ENCODE results near the gene HMGXB3.

Gene HMGXB3

DNA sequence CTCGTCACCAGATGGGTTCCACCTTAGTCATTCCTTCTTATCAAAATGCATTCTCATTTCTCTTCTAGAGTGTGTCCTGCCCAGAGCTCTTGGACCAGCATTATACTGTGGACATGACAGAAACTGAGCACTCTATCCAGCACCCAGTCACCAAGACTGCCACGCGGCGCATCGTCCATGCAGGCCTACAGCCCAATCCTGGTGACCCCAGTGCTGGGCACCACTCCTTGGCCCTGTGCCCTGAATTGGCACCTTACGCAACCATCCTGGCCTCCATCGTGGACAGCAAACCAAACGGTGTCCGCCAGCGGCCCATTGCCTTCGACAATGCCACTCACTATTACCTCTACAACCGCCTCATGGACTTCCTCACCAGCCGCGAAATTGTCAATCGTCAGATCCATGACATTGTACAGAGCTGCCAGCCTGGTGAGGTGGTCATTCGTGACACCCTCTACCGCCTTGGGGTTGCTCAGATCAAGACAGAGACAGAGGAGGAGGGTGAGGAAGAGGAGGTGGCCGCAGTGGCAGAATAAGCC is 51.2 kb downstream of the HMGXB3 start:
- H3K4me1 Mint-ChIP-seq, result peaks cover 25% of the 10 kb centered on the region
- H3K36me3 Mint-ChIP-seq, result peaks cover 88% of the 10 kb centered on the region
- no peaks in the 10 kb centered on the region for H3K9me3 Mint-ChIP-seq
- ATAC-seq, result no peak
- no peak overlapping the region for H3K27ac Mint-ChIP-seq
- no peak for DNase-seq (ENCODE audit: low spot score in 2 of 2)
- H3K4me3 Mint-ChIP-seq, result no peak overlapping the region

DNA sequence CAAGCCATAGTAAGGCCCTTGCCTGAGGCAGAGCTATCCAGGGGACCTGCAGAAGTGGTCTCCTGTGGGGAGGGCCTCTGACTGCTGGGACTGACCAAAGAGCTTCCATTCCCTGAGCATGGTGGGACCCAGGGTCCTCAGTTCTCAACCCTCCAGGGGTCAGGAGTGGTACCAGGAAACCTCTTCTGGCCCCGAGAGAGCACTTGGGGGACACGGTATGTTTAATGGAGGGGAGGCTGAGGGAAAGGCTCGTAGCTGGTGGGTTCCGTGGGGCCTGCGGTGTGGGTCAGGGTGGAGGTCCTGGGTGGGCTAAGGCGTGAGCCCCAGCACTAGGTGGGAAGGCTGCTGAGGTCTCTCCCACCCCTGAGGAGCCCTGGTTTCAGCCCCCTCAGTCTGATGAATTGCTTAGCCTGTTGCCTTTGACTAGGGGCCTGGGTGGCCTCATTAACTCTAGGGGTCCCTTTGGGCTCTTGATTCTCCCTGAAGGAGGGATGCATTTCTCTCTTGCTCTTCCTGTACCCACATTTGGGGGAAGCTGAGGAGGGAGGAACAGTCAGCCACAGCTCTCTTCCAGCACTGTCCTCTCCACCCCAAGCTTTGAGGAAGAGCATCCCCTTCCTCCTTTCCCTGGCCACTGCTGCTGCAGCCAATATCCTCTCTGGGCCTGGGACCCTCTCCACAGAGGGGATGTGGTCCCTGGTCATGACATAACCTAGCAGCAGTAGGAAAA is 51.9 kb downstream of the HMGXB3 start:
- ATAC-seq (no peak), DNase-seq (ENCODE audit: low spot score in 2 of 2) (no peak)
- peaks cover 25% of the 10 kb centered on the region for H3K4me1 Mint-ChIP-seq

DNA sequence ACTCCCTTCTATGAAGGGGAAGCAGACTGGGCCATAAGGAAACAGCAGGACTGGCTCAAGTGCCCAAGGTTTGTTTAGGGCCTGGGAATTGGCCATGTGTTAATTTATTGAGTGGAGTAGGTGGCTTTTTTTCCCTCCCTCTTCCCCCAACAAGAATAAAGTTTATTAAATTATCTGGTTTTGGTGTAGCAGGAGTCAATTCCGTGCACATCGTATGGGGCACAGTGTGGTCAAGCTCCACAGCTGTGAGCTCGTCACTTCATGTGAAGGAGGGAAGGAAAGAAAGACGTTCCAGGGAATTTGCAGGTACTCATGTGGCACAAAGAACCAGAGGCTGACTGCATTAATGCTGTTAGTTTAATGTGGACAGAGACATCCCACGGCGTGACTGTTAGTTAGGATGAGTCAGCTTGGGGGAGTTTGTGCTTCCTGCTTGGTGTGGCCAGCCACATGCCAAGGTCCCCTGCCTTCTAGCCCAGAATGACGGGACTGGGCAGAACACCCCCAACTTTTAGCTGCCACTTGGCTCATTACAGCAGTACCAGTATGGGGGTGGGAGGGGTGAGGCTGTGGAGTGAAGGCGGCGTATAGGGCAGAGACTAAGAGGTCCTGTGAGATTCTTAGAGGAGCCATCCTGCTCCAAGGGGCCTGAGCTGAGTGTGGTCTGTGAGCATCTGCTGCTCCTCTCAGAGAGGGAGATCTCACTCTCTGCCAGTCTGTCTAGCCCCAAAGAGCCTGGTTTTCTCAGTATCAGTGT is 52.6 kb downstream of the HMGXB3 start:
- peak; percentile 76 for ATAC-seq
- Mint-ChIP-seq H3K27ac (peak overlapping the region; percentile 19), H3K9me3 (no peaks in the 10 kb centered on the region), H3K4me3 (no peak overlapping the region), H3K36me3 (peaks cover 85% of the 10 kb centered on the region), H3K4me1 (peaks cover 25% of the 10 kb centered on the region)
- no peak for DNase-seq (ENCODE audit: low spot score in 2 of 2)

More for the DNA sequence above, 51.9 kb downstream of the HMGXB3 start:
- peaks cover 88% of the 10 kb centered on the region for H3K36me3 Mint-ChIP-seq
- peak overlapping the region; percentile 19 for H3K27ac Mint-ChIP-seq
- H3K9me3 Mint-ChIP-seq, result no peaks in the 10 kb centered on the region
- no peak overlapping the region for H3K4me3 Mint-ChIP-seq

DNA sequence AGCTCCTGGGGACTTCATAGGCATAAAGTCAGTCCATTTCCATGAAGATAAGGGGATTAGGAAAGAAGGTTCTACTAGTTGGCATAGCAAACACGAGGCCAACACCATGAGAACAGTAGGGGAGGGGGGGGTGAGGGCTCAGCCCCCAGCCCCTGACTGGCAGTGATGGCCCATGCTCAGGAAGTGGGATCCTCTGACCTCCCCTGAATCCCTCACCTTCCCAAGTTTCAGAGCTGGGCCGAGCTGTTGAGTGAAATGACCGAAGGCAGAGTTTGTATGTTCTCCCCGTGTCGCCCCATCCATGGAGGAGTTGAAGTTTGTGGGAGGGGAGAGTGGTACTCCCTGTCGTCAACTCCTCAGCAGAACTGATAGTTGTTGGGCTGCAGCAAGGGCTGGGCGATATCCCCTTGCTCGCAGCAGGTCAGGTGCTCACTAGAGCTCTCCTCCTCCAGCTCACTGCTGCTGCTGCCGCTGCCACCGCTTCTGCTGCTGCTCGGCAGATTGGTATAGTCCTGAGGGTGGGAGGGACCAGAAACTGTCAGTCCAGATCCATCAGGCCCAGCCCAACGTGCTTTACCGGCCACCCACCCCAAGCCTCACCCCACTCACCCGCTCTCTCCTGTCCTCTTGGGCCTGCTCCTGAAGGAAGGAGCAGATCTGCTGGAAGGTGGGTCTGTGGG is 53.3 kb downstream of the HMGXB3 start:
- ATAC-seq (no peak), DNase-seq (ENCODE audit: low spot score in 2 of 2) (no peak)
- peak overlapping the region; percentile 61 for H3K27ac Mint-ChIP-seq
- no peak overlapping the region for H3K4me3 Mint-ChIP-seq
- peaks cover 30% of the 10 kb centered on the region for H3K4me1 Mint-ChIP-seq
- peaks cover 78% of the 10 kb centered on the region for H3K36me3 Mint-ChIP-seq
- no peaks in the 10 kb centered on the region for H3K9me3 Mint-ChIP-seq

DNA sequence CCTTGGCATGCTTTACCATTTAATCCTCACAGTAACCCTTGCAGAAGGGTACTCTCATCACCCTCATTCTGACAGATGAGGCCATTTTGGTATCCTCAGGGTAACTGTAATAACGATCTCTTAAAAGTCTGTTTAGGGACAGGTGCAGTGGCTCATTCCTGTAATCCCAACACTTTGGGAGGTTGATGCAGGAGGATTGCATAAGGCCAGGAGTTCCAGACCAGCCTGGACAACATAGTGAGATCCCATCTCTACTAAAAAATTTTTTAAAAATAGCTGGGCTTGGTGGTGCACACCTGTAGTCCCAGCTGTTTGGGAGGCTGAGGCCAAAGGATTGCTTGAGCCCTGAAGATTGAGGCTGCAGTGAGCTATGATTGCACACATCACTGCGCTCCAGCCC is 54.0 kb downstream of the HMGXB3 start:
- ATAC-seq (no peak), DNase-seq (ENCODE audit: low spot score in 2 of 2) (no peak)
- Mint-ChIP-seq H3K4me1 (peaks cover 25% of the 10 kb centered on the region), H3K27ac (peak overlapping the region; percentile 61), H3K4me3 (no peak overlapping the region), H3K9me3 (no peaks in the 10 kb centered on the region), H3K36me3 (peaks cover 71% of the 10 kb centered on the region)

DNA sequence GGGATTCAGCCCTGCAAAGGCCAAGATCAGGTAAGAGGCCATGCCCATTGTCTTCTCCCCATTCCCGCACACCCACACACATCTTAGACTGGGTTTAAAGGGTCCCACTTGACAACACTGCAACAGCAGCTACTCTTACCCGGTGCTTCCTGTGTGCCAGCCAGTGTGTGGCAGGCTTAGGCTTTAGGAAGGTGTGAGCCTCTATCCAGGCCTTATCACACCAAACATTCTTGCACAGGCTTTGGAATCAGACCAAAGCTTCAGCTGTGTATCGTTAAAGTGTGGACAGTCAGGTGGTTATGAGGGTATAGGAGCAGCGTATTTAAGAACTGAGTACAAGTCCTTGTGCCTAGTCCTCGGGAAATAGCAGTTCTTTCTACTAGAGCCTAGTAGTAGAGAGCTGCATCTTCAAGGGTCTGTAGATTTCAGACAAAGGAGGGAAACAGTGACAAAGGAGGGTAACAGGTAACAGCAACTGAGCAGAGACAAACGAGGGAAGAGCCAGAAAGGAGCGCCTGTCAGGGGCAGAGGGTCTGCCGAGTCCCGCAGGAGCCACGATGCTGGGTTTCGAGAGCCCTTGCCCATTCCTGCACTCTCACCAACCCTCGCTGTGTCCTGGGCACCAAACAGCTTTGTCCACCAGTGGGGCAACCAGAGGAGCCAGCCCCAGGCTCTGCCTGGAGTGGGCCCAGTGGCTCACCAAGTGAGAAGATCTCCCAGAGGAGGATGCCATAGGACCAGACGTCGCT is 55.0 kb downstream of the HMGXB3 start:
- Mint-ChIP-seq H3K27ac (no peak overlapping the region), H3K4me3 (no peak overlapping the region), H3K36me3 (peaks cover 61% of the 10 kb centered on the region), H3K4me1 (peaks cover 16% of the 10 kb centered on the region), H3K9me3 (no peaks in the 10 kb centered on the region)
- ATAC-seq (no peak), DNase-seq (ENCODE audit: low spot score in 2 of 2) (no peak)

DNA sequence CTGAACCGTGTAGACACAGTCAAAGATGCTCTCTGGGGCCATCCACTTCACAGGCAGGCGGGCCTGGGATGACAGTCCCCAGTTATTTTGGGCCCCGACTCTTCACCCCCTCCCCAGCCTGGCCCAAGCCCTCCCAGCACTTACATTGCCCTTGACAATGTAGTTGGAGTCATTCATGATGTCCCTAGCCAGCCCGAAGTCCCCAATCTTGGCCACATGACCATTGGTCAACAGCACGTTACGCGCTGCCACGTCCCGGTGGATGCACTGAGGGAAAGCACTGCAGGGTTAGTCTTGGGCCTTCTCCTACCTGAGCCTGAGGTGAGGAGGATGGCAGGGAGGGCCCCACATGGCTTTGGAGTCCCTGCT is 55.5 kb downstream of the HMGXB3 start:
- peaks cover 16% of the 10 kb centered on the region for H3K4me1 Mint-ChIP-seq
- no peak for DNase-seq (ENCODE audit: low spot score in 2 of 2)
- H3K36me3 Mint-ChIP-seq, result peaks cover 56% of the 10 kb centered on the region
- no peaks in the 10 kb centered on the region for H3K9me3 Mint-ChIP-seq
- no peak overlapping the region for H3K4me3 Mint-ChIP-seq
- H3K27ac Mint-ChIP-seq, result no peak overlapping the region
- ATAC-seq, result no peak

DNA sequence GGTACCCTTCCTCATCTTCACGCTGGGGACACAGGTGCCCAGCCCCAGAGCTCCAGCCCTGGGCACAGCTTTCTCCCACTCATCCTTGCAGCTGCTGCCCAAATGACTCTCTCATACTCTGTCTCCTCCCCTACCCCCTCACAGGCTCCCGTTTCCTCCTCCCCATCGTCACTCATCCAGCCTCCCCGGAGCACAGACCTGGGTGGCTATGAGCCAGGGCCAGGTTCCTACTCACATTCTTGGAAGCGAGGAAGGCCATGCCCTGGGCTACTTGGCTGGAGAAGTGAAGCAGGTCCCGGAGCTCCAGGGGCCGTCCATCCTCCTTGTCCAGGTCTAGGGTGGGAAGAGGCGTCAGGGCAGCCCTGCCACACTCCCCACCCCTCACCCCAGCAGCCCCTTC is 56.5 kb downstream of the HMGXB3 start:
- Mint-ChIP-seq H3K9me3 (no peaks in the 10 kb centered on the region), H3K4me1 (peaks cover 16% of the 10 kb centered on the region), H3K4me3 (no peak overlapping the region), H3K27ac (peak overlapping the region; percentile 35), H3K36me3 (peaks cover 46% of the 10 kb centered on the region)
- DNase-seq (ENCODE audit: low spot score in 2 of 2) (no peak), ATAC-seq (no peak)

DNA sequence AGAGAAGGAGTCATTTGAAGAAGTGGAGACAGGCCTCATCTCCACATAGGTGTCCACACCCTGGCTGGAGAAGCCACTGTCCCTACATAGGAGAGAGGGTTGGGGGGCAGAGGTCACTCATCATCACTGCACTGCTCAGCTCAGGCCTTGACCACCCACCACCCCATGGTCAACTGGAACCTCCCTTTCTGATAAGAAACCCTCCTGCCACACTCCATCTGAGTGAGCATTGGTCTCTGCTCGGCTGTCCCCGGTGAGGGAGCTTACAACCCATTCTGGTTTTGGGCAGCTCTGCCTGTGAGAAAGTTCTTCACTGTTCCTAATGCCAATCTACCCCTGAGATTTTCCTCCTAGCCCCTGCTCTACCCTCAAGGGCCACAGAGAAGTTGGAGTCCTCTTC is 57.0 kb downstream of the HMGXB3 start:
- Mint-ChIP-seq H3K4me1 (peaks cover 16% of the 10 kb centered on the region), H3K27ac (peak overlapping the region; percentile 35), H3K4me3 (no peak overlapping the region), H3K9me3 (no peaks in the 10 kb centered on the region), H3K36me3 (peaks cover 41% of the 10 kb centered on the region)
- ATAC-seq (no peak), DNase-seq (ENCODE audit: low spot score in 2 of 2) (no peak)

DNA sequence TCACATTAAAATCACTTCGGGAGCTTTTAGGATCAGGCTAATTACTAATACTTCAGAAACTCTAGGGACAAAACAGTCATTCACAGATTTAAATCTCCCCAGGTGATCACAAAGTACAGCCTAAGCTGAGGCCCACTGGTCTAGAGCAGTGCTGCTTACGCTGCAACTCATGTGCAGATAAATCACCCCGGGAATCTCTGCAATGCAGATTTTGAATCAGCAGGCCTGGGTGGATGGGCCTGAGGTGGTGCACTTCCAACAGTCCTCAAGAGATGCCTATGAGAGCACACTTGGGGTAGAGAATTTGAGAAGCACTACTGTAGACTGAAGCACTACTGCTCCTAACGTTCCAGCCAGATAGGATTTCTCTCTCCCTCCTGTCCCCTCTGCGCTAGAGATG is 57.5 kb downstream of the HMGXB3 start:
- Mint-ChIP-seq H3K4me1 (peaks cover 13% of the 10 kb centered on the region), H3K36me3 (peaks cover 36% of the 10 kb centered on the region), H3K27ac (peak overlapping the region; percentile 35), H3K9me3 (no peaks in the 10 kb centered on the region), H3K4me3 (no peak overlapping the region)
- ATAC-seq, result no peak
- no peak for DNase-seq (ENCODE audit: low spot score in 2 of 2)

DNA sequence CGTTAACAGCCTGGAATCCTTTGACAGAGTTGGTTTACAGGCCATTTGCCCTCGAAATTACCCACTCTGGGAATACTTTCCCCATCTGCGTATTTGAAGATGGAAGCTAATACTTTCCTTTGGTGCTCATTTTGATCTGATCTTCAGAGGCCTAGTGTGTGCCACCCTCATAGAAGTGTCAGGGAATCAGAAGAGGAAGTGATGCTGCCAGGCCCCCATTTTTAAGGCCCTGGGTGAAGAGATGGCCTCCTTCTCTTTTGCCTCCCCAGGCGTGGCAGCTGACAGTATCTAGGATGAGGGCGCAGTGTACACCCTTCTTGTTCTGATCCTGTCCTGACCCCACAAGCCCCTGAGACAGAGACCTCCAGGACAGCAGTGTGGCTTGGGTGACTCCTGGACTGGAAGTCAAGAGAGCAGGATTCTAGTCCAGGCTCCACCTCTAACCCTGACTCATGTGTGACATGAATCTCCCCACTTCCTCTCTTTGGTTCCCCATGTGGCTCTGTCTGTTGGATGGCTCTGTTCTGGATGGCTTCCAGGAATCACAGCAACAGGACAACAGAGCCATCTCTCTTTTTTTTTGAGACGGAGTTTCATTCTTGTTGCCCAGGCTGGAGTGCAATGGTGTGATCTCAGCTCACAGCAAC is 58.1 kb downstream of the HMGXB3 start:
- no peak overlapping the region for H3K4me3 Mint-ChIP-seq
- H3K4me1 Mint-ChIP-seq, result peaks cover 7% of the 10 kb centered on the region
- ATAC-seq (peak; percentile 33), DNase-seq (ENCODE audit: low spot score in 2 of 2) (no peak)
- H3K27ac Mint-ChIP-seq, result no peak overlapping the region
- no peaks in the 10 kb centered on the region for H3K9me3 Mint-ChIP-seq
- H3K36me3 Mint-ChIP-seq, result peaks cover 30% of the 10 kb centered on the region

DNA sequence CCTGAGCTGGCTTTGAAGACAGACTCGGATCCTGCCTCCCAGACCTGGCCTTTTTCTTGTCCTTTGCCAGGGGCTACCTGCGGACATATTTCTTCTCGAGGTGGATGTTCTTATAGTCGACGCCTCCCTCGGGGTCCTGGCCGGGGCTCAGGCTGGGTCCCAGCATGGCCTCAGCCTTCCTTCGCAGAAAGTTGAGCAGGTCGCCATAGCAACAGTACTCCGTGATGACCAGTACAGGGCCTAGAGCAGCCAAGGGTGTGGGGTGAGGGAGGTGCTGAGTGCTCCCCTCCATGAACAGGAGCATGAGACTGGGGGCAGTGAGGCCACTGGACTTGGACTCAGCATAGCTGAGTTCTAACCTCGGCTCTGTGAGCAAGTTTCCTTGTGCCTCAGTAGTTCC is 59.1 kb downstream of the HMGXB3 start:
- Mint-ChIP-seq H3K4me3 (no peak overlapping the region), H3K4me1 (peaks cover 6% of the 10 kb centered on the region), H3K9me3 (no peaks in the 10 kb centered on the region), H3K27ac (no peak overlapping the region), H3K36me3 (peaks cover 20% of the 10 kb centered on the region)
- no peak for ATAC-seq
- no peak for DNase-seq (ENCODE audit: low spot score in 2 of 2)

DNA sequence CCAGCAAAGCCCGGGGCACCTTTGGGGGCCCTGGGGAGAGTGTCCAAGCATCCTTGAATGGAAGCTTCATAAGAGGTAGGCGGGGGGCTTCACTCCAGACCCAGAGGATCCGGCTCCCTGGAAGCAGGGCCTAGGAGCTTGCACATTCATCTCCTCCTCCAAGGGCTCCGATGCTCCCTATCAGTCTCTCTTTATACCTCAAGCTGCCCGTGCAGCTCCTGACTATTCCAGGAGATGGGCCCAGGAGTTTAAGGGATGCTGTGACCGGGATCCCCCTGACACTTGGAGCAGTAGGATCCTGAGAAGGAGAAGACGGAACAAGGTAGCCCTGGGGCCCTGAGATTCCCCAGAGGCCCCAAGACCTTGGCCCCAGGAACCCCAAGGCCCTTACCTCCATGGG is 59.9 kb downstream of the HMGXB3 start:
- H3K4me3 Mint-ChIP-seq, result no peak overlapping the region
- ATAC-seq (no peak), DNase-seq (ENCODE audit: low spot score in 2 of 2) (no peak)
- peaks cover 17% of the 10 kb centered on the region for H3K36me3 Mint-ChIP-seq
- no peaks in the 10 kb centered on the region for H3K9me3 Mint-ChIP-seq
- peak overlapping the region; percentile 3 for H3K27ac Mint-ChIP-seq
- H3K4me1 Mint-ChIP-seq, result peaks cover 6% of the 10 kb centered on the region

DNA sequence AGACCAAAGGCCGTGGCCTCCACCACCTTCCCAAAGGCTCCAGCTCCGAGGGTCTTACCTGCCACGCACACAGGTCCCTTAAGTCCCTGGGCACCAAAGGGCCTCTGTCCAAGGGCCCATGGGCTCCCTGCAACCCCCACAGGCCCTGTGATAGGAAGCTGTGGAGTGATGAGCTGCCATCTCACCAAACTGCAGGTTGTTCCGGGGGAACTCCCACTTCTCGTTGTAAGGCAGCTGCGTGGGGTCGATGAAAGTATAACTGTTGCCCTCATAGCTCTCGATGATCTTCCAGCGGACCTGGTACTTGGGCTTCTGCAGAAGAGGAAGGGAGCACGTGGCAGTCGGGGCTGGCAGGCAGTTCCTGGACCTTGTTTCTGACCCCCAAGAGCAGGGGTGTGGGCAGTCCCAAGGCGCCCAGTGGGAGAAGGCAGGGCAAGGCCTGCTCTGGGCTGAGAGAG is 61.0 kb downstream of the HMGXB3 start:
- Mint-ChIP-seq H3K27ac (no peak overlapping the region), H3K9me3 (no peaks in the 10 kb centered on the region), H3K4me3 (no peak overlapping the region), H3K4me1 (peaks cover 7% of the 10 kb centered on the region), H3K36me3 (peaks cover 13% of the 10 kb centered on the region)
- ATAC-seq, result no peak
- no peak for DNase-seq (ENCODE audit: low spot score in 2 of 2)
